UCSD-AML1 (cell line): Measurements from ENCODE around the gene RDX.

ENCODE experiments used
- DNase-seq: peaks from one replicate; lab custom pipeline; 2025; ENCODE audit not compliant: unreplicated experiment; lab: John Stamatoyannopoulos, UW

Gene RDX

GRCh38 chr11:110133160-110133559 is 163.3 kb downstream of the RDX start:
- no peak for DNase-seq

- DNase-seq = no peak
These were observed 164.9 kb downstream of the RDX start for GRCh38 chr11:110131386-110132123.

DNA sequence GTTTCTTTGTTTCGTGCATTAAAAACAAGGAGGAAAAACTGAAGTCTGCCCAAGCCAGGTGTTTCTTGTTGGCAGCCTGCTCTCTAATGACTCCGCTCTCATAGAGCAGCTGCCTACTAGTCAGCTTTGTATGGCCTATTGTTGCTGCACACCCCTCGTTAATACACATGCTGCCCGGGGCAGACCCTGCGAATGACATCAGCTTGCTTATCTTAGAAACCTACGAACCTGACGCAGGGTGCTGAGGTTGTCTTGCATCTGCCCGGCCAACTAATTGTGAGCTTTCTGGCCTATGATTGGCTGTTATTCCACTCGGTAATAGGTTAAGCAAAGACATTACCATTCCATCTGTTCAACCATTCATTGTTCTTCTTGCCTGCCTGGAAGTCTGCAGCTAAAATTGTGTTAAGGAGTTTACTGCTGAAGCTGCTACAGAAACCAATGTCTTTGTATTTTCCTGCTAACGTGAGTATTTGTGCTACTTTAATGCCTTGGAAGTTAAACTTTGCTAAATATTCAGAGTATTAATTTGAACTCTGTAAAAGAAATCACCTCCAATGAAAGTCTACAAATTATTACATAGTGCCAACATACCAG is 165.7 kb downstream of the RDX start:
- no peak for DNase-seq

DNA sequence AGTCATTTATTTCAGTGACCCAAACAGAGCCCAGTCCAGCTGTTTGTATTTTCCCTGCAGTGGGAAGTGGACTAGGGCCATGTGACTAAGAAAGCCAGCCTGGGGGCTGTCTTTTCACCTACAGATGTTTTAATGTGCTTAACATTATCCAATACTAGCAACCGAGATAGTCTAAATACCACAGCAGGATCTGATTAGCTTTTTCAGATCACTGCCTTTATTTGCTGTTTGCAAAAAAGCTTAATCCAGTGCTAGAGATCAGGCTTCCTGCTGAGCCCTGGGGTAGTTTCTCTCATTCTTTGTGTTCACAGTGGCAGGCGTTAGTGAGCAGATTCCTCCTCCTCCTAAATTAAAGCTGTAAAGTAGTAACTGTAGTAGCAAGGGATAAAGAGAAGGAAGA is 168.3 kb downstream of the RDX start:
- no peak for DNase-seq

GRCh38 chr11:110126936-110127335 is 169.5 kb downstream of the RDX start:
- DNase-seq = no peak

DNA sequence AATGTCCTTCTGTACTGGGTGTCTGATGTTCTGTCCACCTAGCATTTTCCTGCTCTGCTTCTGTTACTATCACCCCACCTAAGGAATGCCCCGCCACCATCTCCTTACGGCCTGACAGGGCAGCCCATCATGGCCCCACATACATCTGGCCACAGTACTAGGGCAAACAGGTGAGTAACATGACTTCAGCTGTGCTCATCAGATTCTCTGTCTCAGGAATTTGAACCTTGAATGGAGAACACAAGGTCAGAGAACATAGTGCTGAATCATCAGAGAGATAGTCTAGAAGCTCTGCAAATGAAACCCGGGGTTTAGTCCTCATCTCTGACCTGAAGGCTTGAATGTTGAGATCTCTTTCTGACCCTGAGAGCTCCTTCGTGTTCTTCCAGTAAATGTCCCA is 170.8 kb downstream of the RDX start:
- DNase-seq = no peak
